ENCODE data around the gene SLC44A3. TPM values are rescaled to one million over a fixed set of nuclear protein-coding genes. Genes with fewer than 3 reads are reported as not detected.

Gene SLC44A3
- total and polyA plus RNA-seq, 2 of the 13 experiments (the other 11 are each of a cell fraction or from before 2014, with no cell fraction given), result 6.8 to 14.1 TPM

DNA sequence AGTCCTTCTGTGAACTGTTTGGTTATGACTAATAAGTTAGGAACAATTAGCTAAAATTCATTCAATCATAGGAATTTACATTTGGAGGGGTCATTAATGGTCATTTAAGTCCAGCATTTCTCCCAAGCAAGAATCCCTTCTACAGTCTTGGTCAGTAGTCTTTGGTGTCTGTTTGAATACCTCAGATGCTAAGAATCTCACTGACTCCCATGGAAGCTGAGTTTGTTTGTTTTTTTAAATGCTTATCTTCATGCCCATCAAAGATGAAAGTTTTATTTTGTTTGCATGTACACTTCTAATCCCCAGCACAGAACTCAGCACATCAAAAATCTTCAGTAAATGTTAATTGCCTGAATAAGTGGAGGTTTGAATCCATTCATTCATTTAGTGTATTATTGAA lies 41.3 kb upstream of the SLC44A3 start (continued):
- TF ChIP-seq, protein P1, sequence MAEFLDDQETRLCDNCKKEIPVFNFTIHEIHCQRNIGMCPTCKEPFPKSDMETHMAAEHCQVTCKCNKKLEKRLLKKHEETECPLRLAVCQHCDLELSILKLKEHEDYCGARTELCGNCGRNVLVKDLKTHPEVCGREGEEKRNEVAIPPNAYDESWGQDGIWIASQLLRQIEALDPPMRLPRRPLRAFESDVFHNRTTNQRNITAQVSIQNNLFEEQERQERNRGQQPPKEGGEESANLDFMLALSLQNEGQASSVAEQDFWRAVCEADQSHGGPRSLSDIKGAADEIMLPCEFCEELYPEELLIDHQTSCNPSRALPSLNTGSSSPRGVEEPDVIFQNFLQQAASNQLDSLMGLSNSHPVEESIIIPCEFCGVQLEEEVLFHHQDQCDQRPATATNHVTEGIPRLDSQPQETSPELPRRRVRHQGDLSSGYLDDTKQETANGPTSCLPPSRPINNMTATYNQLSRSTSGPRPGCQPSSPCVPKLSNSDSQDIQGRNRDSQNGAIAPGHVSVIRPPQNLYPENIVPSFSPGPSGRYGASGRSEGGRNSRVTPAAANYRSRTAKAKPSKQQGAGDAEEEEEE (CRISPR knock-in tag; IDR thresholded peaks at IDR 0.05; ENCODE audit: borderline replicate concordance), result no peak
- TF ChIP-seq, protein P2, sequence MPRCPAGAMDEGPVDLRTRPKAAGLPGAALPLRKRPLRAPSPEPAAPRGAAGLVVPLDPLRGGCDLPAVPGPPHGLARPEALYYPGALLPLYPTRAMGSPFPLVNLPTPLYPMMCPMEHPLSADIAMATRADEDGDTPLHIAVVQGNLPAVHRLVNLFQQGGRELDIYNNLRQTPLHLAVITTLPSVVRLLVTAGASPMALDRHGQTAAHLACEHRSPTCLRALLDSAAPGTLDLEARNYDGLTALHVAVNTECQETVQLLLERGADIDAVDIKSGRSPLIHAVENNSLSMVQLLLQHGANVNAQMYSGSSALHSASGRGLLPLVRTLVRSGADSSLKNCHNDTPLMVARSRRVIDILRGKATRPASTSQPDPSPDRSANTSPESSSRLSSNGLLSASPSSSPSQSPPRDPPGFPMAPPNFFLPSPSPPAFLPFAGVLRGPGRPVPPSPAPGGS (CRISPR knock-in tag; IDR thresholded peaks at IDR 0.05), result no peak
- TF ChIP-seq ZBTB21 (CRISPR knock-in tag; IDR thresholded peaks at IDR 0.05), result no peak

DNA sequence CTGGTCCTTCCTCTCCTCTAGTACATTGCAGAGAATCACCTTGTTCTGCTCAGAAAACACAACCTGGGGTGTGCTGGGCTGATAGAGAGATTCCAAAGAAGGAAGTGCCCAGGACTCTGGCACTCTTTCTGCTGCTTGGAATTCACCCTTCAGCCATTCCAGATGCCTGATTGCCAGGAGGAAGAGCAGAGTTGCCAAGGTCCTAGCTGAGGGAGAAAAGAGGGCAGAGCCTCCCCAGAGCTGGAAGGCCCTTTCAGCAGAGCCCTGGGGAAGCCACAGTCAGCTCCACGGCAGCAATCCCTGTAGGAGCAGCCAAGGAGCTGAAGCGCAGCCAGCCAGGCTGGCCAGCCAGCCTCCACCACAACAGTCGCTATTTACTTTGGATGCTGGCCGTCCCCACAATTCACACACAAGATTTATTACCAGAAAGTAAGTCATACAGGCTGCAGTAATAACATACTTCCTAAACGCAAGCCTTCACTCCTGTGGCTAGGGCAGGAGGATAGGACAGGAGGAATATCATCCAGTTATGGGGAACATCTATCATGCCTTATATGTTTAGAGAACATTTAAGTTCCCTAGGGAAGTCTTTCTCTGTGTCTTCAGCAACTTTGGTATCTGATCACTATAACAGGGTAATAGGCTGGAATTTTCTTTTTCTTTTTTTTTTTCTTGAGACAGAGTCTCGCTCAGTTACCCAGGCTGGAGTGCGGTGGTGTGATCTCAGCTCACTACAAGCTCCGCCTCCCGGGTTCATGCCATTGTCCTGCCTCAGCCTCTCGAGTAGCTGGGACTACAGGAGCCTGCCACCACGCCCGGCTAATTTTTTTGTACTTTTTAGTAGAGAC lies 36.6 kb upstream of the SLC44A3 start:
- Histone ChIP-seq H3K27me3 (ENCODE audit: control insufficient read depth in 1 of 2, insufficient read depth in 2 of 2, low read length in 2 of 2) (no peaks in the 10 kb centered on the region), H4K20me1 (ENCODE audit: insufficient read depth, low read length) (no peaks in the 10 kb centered on the region), H3K4me3 (replicated peaks in 1 of 3; ENCODE audit: insufficient read depth in 1 of 3, low read depth in 2 of 3, low read length in 3 of 3) (no peak overlapping the region), H3K9ac (ENCODE audit: insufficient read depth, low read depth, low read length) (no peak overlapping the region), H2AFZ (ENCODE audit: low read length) (no peak overlapping the region), H3K4me2 (ENCODE audit: low read depth, low read length) (no peak overlapping the region), H3K36me3 (replicated peaks in 1 of 2; ENCODE audit: control insufficient read depth in 1 of 2, insufficient read depth in 2 of 2, low read length in 2 of 2) (no peaks in the 10 kb centered on the region), H3K79me2 (ENCODE audit: insufficient read depth, low read length) (no peaks in the 10 kb centered on the region), H3K4me1 (ENCODE audit: insufficient read depth, low read length) (peaks cover 6% of the 10 kb centered on the region), H3K27ac (ENCODE audit: extremely low read length, insufficient read depth, low read length) (no peak overlapping the region), H3K9me3 (ENCODE audit: low read length) (no peaks in the 10 kb centered on the region)
- in situ Hi-C loops (cut with HindIII; ENCODE audit: extremely low pct_ligation_motif_present, low pct_unique_long_range_greater_than_20kb) (no loop called here), intact Hi-C loops (cut with micrococcal nuclease; ENCODE audit: unreplicated experiment) (no loop called here)
- DNase-seq (ENCODE audit: low spot score), result no peak
- BruUV-seq (replicated peaks), result no TSS peak
- ATAC-seq, result no peak
- ChIA-PET CTCF (ENCODE audit: low intra/inter-chr PET ratio, low total read pairs) (no interaction called here), POLR2A (no interaction called here)
- 94% methylated on average over 12 of the region's 12 CpGs for WGBS (ENCODE audit: low lambda C conversion rate)
- TF ChIP-seq SIN3A (IDR thresholded peaks at IDR 0.05; ENCODE audit: borderline replicate concordance, low read depth, low read length) (no peak), ELF3 (CRISPR knock-in tag; IDR thresholded peaks at IDR 0.05) (no peak), ZNF557 (CRISPR knock-in tag; IDR thresholded peaks at IDR 0.05) (no peak), ATF7 (IDR thresholded peaks at IDR 0.05) (no peak), ATF7 (CRISPR knock-in tag; IDR thresholded peaks at IDR 0.05) (no peak), SIN3B (IDR thresholded peaks at IDR 0.05; ENCODE audit: low read length) (no peak), THYN1 (CRISPR knock-in tag; IDR thresholded peaks at IDR 0.05; ENCODE audit: borderline replicate concordance, low read depth) (no peak), ARID2 (CRISPR knock-in tag; IDR thresholded peaks at IDR 0.05; ENCODE audit: borderline replicate concordance) (no peak)
- TF ChIP-seq, protein P3, sequence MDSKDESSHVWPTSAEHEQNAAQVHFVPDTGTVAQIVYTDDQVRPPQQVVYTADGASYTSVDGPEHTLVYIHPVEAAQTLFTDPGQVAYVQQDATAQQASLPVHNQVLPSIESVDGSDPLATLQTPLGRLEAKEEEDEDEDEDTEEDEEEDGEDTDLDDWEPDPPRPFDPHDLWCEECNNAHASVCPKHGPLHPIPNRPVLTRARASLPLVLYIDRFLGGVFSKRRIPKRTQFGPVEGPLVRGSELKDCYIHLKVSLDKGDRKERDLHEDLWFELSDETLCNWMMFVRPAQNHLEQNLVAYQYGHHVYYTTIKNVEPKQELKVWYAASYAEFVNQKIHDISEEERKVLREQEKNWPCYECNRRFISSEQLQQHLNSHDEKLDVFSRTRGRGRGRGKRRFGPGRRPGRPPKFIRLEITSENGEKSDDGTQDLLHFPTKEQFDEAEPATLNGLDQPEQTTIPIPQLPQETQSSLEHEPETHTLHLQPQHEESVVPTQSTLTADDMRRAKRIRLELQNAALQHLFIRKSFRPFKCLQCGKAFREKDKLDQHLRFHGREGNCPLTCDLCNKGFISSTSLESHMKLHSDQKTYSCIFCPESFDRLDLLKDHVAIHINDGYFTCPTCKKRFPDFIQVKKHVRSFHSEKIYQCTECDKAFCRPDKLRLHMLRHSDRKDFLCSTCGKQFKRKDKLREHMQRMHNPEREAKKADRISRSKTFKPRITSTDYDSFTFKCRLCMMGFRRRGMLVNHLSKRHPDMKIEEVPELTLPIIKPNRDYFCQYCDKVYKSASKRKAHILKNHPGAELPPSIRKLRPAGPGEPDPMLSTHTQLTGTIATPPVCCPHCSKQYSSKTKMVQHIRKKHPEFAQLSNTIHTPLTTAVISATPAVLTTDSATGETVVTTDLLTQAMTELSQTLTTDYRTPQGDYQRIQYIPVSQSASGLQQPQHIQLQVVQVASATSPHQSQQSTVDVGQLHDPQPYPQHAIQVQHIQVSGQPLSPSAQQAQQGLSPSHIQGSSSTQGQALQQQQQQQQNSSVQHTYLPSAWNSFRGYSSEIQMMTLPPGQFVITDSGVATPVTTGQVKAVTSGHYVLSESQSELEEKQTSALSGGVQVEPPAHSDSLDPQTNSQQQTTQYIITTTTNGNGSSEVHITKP (CRISPR knock-in tag; IDR thresholded peaks at IDR 0.05; ENCODE audit: low read depth), result no peak
- TF ChIP-seq, protein P4, sequence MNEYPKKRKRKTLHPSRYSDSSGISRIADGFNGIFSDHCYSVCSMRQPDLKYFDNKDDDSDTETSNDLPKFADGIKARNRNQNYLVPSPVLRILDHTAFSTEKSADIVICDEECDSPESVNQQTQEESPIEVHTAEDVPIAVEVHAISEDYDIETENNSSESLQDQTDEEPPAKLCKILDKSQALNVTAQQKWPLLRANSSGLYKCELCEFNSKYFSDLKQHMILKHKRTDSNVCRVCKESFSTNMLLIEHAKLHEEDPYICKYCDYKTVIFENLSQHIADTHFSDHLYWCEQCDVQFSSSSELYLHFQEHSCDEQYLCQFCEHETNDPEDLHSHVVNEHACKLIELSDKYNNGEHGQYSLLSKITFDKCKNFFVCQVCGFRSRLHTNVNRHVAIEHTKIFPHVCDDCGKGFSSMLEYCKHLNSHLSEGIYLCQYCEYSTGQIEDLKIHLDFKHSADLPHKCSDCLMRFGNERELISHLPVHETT (CRISPR knock-in tag; conservative IDR thresholded peaks at IDR 0.05), result no peak
- no peak for FAIRE-seq

All from HepG2 (cell line).